Kidney epithelial cell (primary cell): Measurements from ENCODE around the gene PCDHB5. TPM values are rescaled to one million over a fixed set of nuclear protein-coding genes. Genes with fewer than 3 reads are reported as not detected.
"Not testable (repeated sequence)": the region's sequence is repeated elsewhere in the genome, so short reads cannot be mapped to it uniquely, and the experiment has no call there.

Source experiments
- DNase-seq: peaks from one replicate; pipeline ENCODE4 v3.0.0-alpha.2; 2010; ENCODE audit warnings: low read depth
- H3K27me3 ChIP-seq: 2 replicates; pipeline ENCODE4 v1.6.0; 2011; ENCODE audit warnings: low read length; ENCODE audit not compliant: control insufficient read depth, insufficient read depth
- H3K36me3 ChIP-seq: 2 replicates; pipeline ENCODE4 v1.5.1; 2011; ENCODE audit warnings: low read length; ENCODE audit not compliant: control insufficient read depth, insufficient read depth
- H3K4me3 ChIP-seq: 2 replicates; pipeline ENCODE4 v1.5.1; 2011; ENCODE audit warnings: low read depth, mild to moderate bottlenecking, control low read depth, low read length
- total RNA-seq: library from RNA; depleted of rRNA; stranded (reverse); fragments of >200 nt; gene quantifications from 2 replicates; pipeline ENCODE4 v1.2.3, GENCODE V29; 2015
- TF ChIP-seq, protein P1 (sequence below): IDR thresholded peaks from 2 replicates; pipeline ENCODE4 v1.5.1; 2011; ENCODE audit warnings: mild to moderate bottlenecking, moderate library complexity, low read length, control low read depth, inconsistent platforms; ENCODE audit not compliant: insufficient read depth, poor library complexity, severe bottlenecking

The PCDHB5 gene
- total RNA-seq, 1 donor from 2014 or later: 3.1 TPM

- H3K27me3 ChIP-seq: no peaks in the 10 kb centered on the region
- no peak overlapping the region for H3K4me3 ChIP-seq
- TF ChIP-seq, protein P1, sequence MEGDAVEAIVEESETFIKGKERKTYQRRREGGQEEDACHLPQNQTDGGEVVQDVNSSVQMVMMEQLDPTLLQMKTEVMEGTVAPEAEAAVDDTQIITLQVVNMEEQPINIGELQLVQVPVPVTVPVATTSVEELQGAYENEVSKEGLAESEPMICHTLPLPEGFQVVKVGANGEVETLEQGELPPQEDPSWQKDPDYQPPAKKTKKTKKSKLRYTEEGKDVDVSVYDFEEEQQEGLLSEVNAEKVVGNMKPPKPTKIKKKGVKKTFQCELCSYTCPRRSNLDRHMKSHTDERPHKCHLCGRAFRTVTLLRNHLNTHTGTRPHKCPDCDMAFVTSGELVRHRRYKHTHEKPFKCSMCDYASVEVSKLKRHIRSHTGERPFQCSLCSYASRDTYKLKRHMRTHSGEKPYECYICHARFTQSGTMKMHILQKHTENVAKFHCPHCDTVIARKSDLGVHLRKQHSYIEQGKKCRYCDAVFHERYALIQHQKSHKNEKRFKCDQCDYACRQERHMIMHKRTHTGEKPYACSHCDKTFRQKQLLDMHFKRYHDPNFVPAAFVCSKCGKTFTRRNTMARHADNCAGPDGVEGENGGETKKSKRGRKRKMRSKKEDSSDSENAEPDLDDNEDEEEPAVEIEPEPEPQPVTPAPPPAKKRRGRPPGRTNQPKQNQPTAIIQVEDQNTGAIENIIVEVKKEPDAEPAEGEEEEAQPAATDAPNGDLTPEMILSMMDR: no peak
- no peaks in the 10 kb centered on the region for H3K36me3 ChIP-seq
- no peak for DNase-seq
Measured at GRCh38 chr5:141180313-141180712, 45.3 kb downstream of the PCDHB5 start.

GRCh38 chr5:141182248-141182647, 47.2 kb downstream of the PCDHB5 start, which contains the start of gene PCDHB16:
TSS of gene PCDHB16 (plus strand) at chr5:141182387. CDS start at chr5:141182560, 173 bp downstream.
- H3K4me3 ChIP-seq: no peak within 1 kb of the TSS
- no peaks in the 10 kb centered on the region for H3K27me3 ChIP-seq
- TF ChIP-seq, protein P1: no peak
- no peak for DNase-seq
- no peaks in the 10 kb centered on the region for H3K36me3 ChIP-seq

DNA sequence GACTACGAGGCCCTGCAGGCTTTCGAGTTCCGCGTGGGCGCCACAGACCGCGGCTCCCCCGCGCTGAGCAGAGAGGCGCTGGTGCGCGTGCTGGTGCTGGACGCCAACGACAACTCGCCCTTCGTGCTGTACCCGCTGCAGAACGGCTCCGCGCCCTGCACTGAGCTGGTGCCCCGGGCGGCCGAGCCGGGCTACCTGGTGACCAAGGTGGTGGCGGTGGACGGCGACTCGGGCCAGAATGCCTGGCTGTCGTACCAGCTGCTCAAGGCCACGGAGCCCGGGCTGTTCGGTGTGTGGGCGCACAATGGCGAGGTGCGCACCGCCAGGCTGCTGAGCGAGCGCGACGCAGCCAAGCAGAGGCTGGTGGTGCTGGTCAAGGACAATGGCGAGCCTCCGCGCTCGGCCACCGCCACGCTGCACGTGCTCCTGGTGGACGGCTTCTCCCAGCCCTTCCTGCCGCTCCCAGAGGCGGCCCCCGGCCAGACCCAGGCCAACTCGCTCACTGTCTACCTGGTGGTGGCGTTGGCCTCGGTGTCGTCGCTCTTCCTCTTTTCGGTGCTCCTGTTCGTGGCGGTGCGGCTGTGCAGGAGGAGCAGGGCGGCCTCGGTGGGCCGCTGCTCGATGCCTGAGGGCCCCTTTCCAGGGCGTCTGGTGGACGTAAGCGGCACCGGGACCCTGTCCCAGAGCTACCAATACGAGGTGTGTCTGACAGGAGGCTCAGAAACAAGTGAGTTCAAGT, 49.3 kb downstream of the PCDHB5 start:
- not testable (repeated sequence) for H3K27me3 ChIP-seq, H3K36me3 ChIP-seq, DNase-seq

DNA sequence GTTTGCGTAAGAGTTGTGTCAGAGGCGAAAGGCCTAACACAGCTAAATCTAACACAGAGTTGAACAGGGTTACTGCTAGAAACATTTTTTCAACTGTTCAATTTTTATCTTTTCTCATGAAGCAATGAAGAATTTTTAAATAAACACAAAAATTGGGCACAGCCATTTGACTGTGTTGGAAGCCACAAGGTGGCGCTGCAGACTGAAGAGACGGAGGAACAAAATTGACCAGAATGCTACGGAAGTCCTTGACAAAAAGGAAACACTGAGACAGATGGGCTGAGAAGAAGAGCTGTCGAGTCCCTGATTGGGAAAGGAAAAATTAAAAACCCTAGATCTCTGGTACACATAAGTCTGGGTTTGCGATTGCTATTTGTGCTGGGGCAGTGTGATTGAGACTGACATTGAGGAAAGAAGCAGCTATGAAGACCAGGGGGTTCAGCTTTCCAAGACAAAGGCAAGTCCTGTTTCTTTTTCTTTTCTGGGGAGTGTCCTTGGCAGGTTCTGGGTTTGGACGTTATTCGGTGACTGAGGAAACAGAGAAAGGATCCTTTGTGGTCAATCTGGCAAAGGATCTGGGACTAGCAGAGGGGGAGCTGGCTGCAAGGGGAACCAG, 52.0 kb downstream of the PCDHB5 start, which contains the start of gene PCDHB9:
Gene PCDHB9 (plus strand): TSS at position 265 of the 616 bp plus-strand sequence. CDS start 158 bp downstream, at position 423.
- no peaks in the 10 kb centered on the region for H3K27me3 ChIP-seq
- H3K36me3 ChIP-seq: no peaks in the 10 kb centered on the region
- DNase-seq: no peak
- H3K4me3 ChIP-seq: no peak within 1 kb of the TSS
- TF ChIP-seq, protein P1: peak; percentile 22

More for the DNA sequence above, 49.3 kb downstream of the PCDHB5 start:
- H3K4me3 ChIP-seq: not testable (repeated sequence)

Other genes starting within 250 kb of the PCDHB5 start
- 0.07 and 0.17 TPM in 2 replicates for gene PCDHAC1, start 208.9 kb upstream of the PCDHB5 start, total RNA-seq
- 0.48 and 0.92 TPM in 2 replicates for gene PCDHAC2, start 168.7 kb upstream of the PCDHB5 start, total RNA-seq
- gene PCDHB1, start 83.8 kb upstream of the PCDHB5 start, total RNA-seq: under 0.01 TPM in 1 of 2 replicates, not detected in the other
- 5.7 and 5.8 TPM in 2 replicates for gene PCDHB2, start 40.6 kb upstream of the PCDHB5 start, total RNA-seq
- gene PCDHB3, start 34.7 kb upstream of the PCDHB5 start, total RNA-seq: 1.9 and 2.7 TPM in 2 replicates
- 0.42 and 0.48 TPM in 2 replicates for gene PCDHB4, start 13.4 kb upstream of the PCDHB5 start, total RNA-seq
- 0.67 and 0.68 TPM in 2 replicates for gene PCDHB6, start 14.9 kb downstream of the PCDHB5 start, total RNA-seq
- 0.96 and 1.5 TPM in 2 replicates for gene PCDHB7, start 37.4 kb downstream of the PCDHB5 start, total RNA-seq
- 0.34 and 0.84 TPM in 2 replicates for gene PCDHB8, start 42.6 kb downstream of the PCDHB5 start, total RNA-seq
- gene PCDHB16, start 47.2 kb downstream of the PCDHB5 start, total RNA-seq: 0.92 and 1.4 TPM in 2 replicates
- gene PCDHB9, start 52.0 kb downstream of the PCDHB5 start, total RNA-seq: 0.71 and 0.82 TPM in 2 replicates
- 1.6 and 3.4 TPM in 2 replicates for gene PCDHB10, start 57.1 kb downstream of the PCDHB5 start, total RNA-seq
- gene PCDHB11, start 64.4 kb downstream of the PCDHB5 start, total RNA-seq: 1.8 and 3.1 TPM in 2 replicates
- 1.2 and 1.6 TPM in 2 replicates for gene PCDHB12, start 73.5 kb downstream of the PCDHB5 start, total RNA-seq
- gene PCDHB13, start 78.7 kb downstream of the PCDHB5 start, total RNA-seq: 1.9 and 3.1 TPM in 2 replicates
- gene PCDHB14, start 88.1 kb downstream of the PCDHB5 start, total RNA-seq: 1.5 and 2.9 TPM in 2 replicates
- 2.3 and 3.0 TPM in 2 replicates for gene PCDHB15, start 110.2 kb downstream of the PCDHB5 start, total RNA-seq
- not detected in 2 replicates for gene SLC25A2, start 168.8 kb downstream of the PCDHB5 start, total RNA-seq
- gene TAF7, start 185.6 kb downstream of the PCDHB5 start, total RNA-seq: 72.6 and 78.0 TPM in 2 replicates
- gene PCDHGA1, start 195.3 kb downstream of the PCDHB5 start, total RNA-seq: 0.67 and 0.68 TPM in 2 replicates
- gene PCDHGA2, start 203.6 kb downstream of the PCDHB5 start, total RNA-seq: 2.8 and 2.9 TPM in 2 replicates
- 2.4 and 2.6 TPM in 2 replicates for gene PCDHGA3, start 208.6 kb downstream of the PCDHB5 start, total RNA-seq
- 1.6 and 1.7 TPM in 2 replicates for gene PCDHGB1, start 214.9 kb downstream of the PCDHB5 start, total RNA-seq
- gene PCDHGA4, start 219.8 kb downstream of the PCDHB5 start, total RNA-seq: 3.5 and 3.6 TPM in 2 replicates
- gene PCDHGB2, start 224.8 kb downstream of the PCDHB5 start, total RNA-seq: 1.2 and 1.9 TPM in 2 replicates
- 0.58 and 1.5 TPM in 2 replicates for gene PCDHGA5, start 229.0 kb downstream of the PCDHB5 start, total RNA-seq
- 1.3 and 3.6 TPM in 2 replicates for gene PCDHGB3, start 235.0 kb downstream of the PCDHB5 start, total RNA-seq
- gene PCDHGA6, start 238.7 kb downstream of the PCDHB5 start, total RNA-seq: 1.7 and 3.1 TPM in 2 replicates
- 2.2 and 3.1 TPM in 2 replicates for gene PCDHGA7, start 247.5 kb downstream of the PCDHB5 start, total RNA-seq